GM21381 (cell line): ENCODE measurements around the gene RACGAP1.

Experiments
- ATAC-seq: cut with Tn5 transposase; IDR thresholded peaks from one replicate; pipeline ENCODE4 v1.9.1; 2021; ENCODE audit warnings: mild to moderate bottlenecking, moderate library complexity; ENCODE audit not compliant: unreplicated experiment

RACGAP1 gene

DNA sequence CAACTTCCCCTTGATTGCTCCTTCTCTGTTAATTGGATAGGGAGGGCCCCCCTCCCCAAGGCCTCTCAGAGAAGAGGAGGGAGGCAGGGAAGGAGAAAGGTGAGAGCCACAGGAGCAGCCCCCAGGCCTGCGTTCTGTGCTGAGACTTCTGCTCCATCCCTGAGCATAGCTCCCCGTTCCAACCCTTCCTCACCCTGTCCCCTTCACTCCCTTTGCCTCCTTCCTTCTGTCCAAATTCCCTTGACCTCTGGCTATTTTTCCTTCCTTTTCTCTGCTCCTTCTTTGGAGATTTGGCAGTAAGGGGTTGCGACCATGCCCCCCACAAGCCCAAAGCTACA, 31.3 kb upstream of the RACGAP1 start:
- ATAC-seq, result no peak

DNA sequence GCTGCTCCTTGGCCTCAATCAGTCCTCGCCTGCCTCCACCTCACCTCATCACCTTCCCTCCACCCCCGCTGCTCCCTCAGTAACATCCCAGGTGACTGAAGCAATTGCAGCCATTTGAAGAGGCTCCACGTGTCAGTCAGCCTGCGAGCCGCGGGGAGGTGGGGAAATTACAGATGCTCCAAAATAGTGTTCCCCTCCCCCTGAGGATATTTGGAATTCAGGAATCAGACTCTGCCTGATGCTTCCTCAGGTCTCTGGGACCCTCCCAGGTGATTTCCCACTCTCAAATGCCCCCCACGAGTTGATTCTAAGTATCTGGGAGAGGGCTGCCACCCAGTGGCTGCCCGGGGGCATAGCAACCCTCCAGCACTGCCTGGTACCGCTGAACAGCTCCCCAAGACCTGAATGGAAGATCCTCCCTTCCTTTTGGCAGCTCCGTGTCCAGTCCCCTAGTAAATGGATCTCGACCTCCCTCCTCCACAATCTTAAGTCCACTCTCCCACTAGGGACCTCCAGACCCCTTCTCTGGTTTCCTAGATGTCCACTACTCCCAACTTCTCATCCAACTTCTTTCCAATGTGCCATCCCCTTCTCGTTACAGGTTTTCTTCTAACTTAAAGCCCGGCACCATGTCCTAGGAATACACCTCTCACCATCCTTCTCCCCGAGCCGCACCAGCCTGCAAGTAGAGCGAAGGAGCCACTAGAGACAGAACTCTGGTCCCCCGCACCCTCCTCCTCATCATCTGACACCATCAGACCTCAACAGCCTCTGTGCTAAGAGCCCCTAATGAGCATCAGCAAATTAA, 30.7 kb upstream of the RACGAP1 start:
- no peak for ATAC-seq

DNA sequence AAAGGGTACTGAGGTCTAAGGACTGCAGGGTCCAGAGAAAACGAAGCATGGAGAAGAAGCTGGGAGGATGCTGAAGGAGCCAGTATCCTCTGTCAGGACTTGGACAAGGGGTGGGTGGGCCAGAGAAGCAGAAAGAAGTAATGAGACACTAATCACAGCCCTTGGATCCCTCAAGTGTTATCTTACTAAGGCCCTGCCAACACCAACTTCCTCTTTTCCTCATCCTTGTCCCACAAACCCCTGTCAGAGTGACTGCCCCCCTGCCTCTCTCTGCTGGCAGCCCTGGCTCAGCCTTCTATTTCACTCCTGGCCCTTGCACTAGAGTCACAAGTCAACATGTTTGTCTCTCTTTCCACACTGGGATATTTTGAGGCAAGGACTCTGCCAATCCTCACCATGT, 28.3 kb upstream of the RACGAP1 start:
- no peak for ATAC-seq

DNA sequence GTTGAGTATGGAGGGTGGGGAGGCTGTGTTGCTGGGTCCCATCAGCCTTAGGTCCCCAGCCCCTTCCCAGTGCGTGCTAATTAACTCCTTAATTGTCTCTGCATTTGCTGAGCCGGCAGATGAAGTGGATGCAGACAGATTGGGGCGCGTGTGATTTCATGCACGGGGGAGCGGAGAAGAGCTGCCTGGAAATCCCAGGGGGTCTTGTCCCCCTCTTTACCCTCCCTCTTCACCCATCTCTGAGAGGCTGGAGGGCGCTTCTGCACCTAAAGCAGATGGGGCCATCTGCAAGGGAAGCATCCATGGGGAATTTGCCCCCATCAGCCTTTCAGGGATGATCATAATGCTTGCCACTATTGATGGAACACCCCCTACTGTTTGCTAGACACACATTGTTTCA, 27.7 kb upstream of the RACGAP1 start:
- ATAC-seq, result no peak

DNA sequence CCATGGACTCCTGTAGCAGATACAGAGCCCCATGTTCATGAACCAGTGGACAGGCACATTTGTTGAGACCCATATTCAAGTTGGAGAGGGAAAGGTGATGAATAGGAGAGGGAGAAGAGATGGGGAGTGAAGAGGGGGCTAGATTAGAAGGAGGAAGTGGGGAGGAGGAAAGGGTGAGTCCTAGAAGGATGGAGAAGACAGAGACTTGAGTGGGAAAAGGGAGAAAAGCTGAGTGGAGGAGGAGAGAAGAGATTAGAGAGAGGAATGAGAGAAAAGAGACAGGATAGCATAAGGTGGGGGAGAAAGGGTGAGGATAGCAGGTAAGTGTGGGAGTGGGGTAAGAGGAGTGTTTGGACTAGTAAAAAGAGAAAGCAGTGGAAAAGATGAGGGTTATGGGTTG, 27.2 kb upstream of the RACGAP1 start:
- ATAC-seq, result no peak

DNA sequence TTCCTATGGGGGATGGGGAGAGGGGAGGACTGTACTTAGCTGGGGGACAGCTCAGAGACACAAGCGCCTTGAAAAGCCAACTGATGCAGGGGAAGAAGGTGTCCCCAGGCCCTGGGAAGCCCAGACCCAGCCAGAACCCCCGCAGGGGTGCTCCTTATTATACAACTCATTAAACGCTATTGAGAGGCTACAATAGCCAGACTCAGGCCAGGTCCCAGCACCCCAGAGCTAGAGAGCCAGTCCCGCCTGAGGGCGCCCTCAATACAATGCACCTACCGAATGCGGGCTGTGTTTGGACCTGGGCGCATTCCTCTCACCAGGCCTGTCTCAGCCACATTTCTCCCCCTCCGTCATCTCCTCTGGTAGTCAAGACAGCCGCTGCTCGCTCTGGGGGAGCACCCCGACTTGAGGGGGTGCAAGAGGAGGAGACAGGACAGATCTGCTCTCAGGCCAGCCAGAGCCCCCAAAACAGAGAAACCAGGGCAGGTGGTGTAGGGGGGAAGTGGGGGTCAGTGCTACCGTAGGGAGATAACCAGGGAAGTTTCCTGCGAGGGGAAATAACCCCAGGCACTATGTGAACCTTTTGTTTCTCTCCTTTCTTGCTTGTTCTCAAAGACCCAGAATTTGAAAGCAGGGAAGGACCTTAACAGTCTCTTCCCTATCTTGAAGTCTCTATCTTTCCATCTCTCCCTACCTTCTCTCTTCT, 26.0 kb upstream of the RACGAP1 start:
- no peak for ATAC-seq

DNA sequence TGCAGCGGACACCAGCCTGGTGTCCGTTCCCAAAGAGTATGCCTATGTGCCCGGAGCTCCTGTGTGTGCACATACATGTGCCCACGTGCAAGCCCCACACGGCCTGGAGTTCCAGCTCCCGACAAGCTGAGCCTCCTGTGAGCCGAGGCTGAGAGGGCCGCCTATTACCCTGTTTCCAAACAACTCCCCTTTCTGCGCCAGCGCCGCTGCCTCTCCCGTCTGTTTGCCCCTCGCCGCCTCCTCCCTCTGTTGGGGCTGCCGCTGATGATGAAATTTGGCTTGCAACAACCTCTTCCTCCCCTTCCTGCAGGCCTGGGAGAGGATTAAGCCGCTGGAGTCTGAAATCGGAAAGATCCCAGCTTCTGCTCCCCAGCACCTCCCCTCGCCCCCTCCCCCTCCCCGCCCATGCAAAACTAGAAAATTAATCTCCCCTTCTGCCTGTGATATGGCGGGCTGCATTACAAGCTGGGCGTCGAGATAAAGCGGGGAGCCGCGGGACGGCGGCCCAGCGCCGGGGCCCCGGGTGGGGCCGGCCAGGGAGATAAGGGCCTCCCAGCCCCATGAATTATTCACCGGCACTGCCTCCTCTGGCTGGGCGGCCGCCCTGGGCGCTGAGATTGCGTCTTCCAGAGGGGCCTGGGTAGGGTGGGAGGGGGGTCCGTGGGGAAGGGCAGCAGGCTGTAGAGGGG, 25.3 kb upstream of the RACGAP1 start:
- ATAC-seq, result no peak

DNA sequence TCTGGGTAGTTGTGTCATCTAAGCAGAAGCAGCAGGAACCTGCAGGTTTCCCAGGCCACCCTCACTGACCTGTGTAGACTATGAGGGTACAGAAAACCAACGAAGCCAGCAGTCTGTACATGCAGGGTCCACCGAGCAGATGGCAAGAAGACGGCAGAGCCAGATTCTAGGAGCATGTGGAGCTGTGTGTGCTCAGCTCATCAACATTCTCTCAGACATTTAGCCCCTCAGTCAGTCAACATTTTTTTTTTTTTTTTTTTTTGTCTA, 24.8 kb upstream of the RACGAP1 start:
- no peak for ATAC-seq

DNA sequence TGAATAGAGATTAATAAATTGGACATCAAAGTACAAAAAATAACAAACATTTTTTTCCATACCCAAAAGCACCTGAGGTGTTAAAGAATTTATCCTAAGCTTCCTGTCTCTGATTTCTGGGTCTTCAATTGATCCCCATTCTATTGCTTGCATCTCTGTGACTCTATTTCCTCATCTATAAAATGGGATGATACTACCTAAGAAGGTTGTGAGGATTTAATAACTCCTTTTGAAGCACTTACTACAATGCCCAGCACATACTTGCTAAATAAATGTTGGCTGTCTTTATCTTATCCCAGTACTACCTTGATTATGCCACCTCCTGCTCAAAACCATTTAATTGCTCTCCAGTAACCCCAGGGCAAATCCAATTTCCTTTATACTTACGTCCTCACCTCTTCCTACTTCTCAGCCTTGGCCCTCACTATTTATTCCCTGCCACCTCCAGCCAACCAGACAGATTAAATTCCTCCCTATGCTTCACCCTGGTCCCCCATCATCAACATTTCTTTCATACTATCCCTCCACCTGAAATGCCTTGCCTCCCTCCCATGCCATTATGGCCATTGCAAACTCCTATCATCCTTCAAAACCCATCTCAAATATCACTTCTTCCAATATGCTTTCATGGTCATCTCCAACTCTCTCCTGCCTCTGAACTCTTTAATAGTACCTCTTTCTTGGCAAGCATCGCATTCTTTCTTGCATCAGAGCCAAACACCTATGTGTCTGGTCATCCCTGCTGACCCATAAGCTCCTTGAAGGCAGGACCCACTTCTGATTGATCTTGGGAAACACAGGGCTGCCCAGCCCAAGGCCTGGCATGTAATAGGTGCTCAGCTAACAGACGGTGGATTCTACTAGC, 24.2 kb upstream of the RACGAP1 start:
- ATAC-seq, result no peak

DNA sequence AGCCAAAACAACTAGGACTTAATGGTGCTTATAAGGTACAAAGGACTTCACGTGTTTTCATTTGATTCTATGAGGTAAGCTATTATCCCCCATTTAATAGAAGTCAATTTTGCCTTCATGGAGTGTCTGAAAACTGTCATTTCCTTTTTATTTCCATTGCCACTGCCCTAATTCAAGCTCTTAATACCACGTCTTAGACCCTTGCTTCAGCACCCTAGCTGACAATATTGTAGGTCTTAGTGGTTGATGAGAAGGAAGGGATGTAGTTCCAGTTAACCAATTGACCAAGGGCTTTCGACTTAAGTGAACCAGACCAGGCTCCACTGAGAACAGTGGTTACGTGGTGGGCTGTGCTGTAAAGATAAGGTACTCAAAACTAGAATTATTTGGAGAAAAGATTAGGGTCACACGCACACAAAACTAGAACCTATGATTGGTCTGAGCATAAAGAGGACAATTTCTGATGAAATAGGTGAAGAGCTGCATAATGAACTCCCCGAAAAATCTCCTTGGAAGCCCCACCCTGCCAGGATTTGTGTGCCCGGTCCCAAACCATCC, 22.5 kb upstream of the RACGAP1 start:
- ATAC-seq, result no peak

DNA sequence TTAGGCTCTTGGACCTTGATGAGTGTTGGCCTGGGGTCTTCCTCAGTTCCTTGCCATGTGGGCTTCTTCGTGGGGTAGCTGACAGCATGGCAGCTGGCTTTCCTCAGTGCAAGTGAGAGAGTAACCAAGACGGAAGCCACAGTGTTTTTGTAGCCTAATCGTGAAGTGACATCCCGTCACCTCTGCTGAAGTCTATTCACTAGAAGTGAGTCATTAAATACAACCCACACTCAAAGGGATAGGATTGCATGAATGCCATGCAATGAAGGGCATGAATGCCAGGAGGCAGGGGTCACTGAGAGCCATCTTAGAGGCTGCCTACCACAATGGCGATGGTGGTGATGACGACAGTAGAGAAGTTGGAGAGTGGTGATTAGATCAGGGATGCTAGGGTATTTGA, 18.6 kb upstream of the RACGAP1 start:
- ATAC-seq, result no peak

DNA sequence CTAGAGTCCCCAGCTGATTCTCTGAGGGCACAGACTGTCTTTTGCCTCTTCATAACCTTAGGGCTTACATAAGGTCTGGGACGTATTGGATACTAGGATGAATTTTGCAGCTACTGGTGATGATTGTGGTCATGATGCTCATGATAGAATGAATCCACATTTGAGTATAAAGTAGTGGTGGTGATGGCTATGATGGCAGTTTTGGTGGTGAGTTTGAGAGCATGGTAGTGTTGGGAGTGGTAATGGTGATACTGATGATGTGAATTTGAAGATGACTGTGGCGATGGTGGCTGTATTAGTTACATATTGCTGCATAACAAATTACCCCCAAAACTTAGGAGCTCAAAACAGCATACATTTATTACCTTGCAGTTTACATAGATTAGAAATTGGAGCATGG, 18.0 kb upstream of the RACGAP1 start:
- ATAC-seq, result no peak

DNA sequence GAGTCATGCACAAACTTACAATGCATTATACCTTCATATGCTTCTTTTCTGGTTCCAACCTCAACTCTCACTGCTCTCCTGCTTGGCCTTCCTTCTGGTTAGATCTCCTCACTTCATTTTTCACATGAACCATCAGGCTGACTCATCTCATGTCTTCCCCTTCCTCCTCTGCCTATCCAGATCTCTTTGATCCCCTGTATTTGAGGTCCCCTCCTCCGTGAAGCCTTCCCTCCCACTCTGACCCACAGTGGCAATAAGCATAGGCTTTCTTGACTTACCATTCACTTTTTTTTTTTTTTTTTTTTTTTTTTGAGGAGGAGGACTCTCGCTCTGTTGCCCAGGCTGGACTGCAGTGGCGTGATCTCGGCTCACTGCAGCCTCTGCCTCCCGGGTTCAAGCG, 17.4 kb upstream of the RACGAP1 start:
- ATAC-seq, result no peak

DNA sequence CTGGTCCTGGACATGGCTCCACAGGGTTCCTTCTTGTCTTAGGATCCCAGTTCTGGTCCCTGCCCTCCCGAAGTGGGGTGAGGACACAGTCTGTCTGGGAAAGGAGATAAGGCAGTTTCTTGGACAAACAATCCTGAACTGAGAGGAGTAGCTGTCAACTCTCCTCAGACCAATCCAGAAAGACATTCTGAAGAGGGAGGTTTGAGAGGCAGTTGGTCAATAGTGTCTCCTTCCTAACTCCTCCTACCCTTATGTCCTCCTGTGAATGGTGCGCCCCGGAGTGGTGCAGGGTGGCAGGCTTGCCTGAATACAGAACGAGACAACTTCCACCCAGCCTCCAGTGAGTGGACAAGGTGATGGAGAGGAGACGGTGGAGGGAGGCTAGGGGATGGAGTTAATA, 16.7 kb upstream of the RACGAP1 start:
- no peak for ATAC-seq

DNA sequence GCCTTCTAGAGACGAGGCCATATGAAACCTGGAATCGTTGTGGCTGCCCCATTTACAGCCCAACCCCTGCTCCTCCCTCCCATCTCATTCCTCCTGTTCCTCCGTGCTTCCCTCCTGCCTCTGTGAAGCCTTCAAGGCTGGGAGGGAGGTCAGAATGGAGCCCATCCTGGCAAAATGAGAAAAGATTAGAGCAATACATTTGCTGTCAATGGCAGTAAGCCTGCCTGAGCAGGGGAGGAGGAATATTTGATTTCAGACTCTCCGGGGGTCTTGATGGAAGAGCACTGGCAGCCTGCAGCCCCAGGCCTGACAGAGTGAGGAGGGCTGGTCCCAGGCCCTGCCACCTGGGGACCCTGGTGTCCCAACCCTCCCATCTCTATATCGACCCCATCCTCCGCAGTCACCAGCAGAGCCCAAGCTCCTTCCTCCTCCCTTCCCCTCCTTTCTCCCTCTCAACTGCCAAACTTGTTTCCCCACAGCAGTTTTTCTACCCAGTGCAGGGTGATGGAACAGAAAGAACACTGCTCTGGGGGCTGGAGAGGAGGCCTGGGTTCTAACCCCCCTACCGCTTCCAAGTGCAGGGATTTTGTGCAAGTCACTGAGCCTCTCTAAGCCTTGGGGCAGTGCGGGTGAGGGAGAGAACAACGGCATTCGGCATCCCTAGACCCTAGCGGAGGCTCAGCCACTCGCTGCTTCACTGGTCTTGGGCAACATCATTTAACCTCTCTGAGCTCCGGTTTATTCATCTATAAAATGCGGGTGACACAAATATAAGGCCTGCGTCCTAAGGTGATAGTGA, 16.0 kb upstream of the RACGAP1 start:
- ATAC-seq, result no peak

DNA sequence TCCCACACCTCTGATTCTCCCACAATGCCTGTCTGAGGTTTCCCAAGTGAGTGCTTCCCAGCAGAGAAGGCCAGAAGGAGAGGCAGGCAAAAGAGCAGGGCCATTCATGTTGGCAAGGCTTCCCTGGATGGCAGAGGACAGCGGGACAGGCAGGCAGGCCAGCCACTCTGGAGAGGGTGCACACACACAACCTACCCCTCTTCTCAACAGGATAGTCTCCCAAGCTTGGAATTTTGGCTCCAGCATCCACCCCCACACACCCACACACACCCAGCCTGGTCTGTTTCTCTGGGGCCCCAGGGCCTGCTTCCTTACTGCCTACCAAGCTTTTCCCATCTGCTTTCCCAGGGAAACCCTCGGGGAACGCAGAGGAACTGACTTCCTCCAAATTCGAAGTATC, 15.4 kb upstream of the RACGAP1 start:
- no peak for ATAC-seq

DNA sequence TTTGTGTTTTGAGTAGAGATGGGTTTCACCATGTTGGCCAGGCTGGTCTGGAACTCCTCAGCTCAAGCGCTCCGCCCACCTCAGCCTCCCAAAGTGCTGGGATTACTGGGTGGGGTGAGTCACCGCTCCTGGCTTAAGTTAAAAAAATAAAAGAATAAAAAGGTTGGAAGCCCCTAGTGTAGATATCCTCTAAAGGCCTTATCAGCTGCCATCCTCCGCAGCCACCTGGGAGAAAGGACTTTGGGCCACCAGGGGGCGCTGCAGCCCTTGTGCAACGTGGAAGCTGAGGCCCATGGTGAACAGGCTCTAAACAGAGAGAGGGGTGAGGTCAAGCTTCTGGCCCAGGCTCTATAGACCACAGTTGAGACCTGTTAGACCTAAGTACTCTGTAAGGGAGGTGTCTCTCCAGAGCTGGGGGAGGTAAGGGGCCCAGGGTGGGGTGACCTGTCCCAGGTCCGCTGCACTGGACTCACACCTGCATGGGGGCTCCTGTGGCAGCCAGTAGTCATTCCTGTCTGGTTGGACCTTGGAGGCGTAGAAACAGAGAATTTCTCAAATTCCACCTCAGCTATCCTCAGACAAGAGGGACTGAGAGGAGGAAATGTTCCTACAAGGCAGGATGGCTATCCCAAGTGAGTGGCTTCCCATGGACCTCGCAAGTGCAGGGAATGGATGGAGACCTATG, 14.0 kb upstream of the RACGAP1 start:
- no peak for ATAC-seq

DNA sequence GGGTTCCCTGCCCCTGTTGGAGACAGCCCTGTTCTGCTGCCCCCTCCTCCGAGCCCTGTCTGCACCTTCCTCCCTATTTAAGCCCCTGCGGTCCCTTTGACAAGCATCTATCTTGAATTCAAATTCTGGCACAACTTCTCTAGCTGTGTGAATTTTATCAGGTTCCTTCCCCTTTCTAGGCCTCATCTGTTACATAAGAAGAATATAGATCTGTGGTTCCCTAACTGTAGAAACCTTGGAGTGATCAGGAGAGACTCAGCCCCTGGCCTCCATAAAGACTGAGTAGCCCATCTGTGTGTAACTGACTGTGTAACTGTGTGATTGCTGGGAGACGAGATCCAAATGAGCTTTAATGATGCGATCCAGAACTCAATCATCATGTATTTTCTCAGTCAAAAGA, 13.0 kb upstream of the RACGAP1 start:
- no peak for ATAC-seq

DNA sequence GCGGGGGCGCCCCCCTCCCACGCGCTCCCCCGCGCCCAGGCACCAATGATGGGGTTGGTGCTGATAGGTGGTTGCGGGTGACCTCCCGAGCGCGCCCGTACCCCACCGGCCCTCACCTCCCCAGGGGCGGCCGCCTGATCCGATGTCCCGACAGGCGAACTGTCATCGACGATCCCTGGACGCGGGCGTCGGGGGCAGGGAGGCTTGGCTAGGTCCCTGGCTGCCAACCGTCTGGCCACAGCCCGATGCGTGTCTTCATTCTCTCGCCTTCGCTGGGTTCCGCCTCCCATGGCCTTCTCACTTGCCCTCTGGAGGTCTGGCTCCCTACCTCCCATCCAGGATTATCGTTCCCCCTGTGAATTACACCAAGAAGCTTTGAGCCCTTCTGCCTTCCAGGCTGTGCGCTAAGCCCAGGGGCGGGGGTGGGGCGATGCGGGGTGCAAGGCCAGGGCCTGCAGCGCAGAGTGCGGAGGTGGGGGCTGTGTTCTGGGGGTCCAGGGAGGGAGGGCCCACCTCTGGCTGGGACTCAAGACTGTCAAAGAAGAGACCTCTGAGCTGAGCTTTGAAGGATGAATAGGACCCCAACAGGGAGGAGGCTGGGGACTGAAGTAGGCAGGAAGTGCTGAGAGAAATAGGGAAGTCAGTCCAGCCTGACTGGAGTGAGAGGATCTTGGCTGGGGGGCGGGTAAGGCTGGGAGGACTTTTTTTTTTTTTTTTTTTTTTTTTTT, 7.7 kb upstream of the RACGAP1 start:
- ATAC-seq, result no peak
